Mesodermal cell (in vitro differentiated cells): ENCODE results near the gene CHP1. TPM values are rescaled to one million over a fixed set of nuclear protein-coding genes. Genes with fewer than 3 reads are reported as not detected.

Experiments
- H3K27ac ChIP-seq: 2 replicates; pipeline ENCODE4 v1.7.0; 2013; ENCODE audit warnings: mild to moderate bottlenecking, low read depth, low read length, moderate library complexity; ENCODE audit not compliant: severe bottlenecking
- H3K36me3 ChIP-seq: 2 replicates; pipeline ENCODE4 v1.7.1; 2013; ENCODE audit warnings: mild to moderate bottlenecking, low read length, moderate library complexity; ENCODE audit not compliant: control insufficient read depth, insufficient read depth
- H3K4me1 ChIP-seq: one replicate; pipeline ENCODE4 v1.7.1; 2013; ENCODE audit warnings: mild to moderate bottlenecking, low read length; ENCODE audit not compliant: insufficient read depth, control insufficient read depth, poor library complexity, severe bottlenecking
- H3K4me3 ChIP-seq: 2 replicates; pipeline ENCODE4 v1.7.0; 2013; ENCODE audit warnings: low read length, control low read depth, mild to moderate bottlenecking; ENCODE audit not compliant: insufficient read depth, poor library complexity, severe bottlenecking; ENCODE audit errors: extremely low read depth
- H3K9me3 ChIP-seq: 2 replicates; pipeline ENCODE4 v1.7.1; 2013; ENCODE audit warnings: mild to moderate bottlenecking, low read length, moderate library complexity; ENCODE audit not compliant: control insufficient read depth
- WGBS, 2 experiments: methylation state at CpG; one replicate each; pipeline ENCODE4 v1.1.5; 2013; ENCODE audit warnings: missing lambda C conversion rate in 2 of 2; ENCODE audit not compliant: insufficient coverage in 2 of 2; 5-methylcytosine and 5-hydroxymethylcytosine counted together
- polyA plus RNA-seq, 2 experiments: library from polyadenylated mRNA; stranded (reverse); fragments of 50-300 nt; gene quantifications; one replicate each; pipeline ENCODE4 v1.2.3, GENCODE V29; 2013

Gene CHP1
- 90.6 TPM for polyA plus RNA-seq (2013, experiment 1 of 2)
- polyA plus RNA-seq (2013, experiment 2 of 2), result 89.1 TPM

GRCh38 chr15:41230650-41231421 is at the start of gene CHP1, which contains the start of gene EXD1:
Gene CHP1, plus strand, starts transcription at chr15:41231268. Its CDS starts 115 bp downstream, at chr15:41231383.
Gene EXD1, minus strand, starts transcription at chr15:41230757. Its CDS starts 4,182 bp downstream, at chr15:41226575.
- 0 to 1% methylated on average over 63 to 67 of the region's 72 CpGs for WGBS, 2 experiments
- Histone ChIP-seq H3K36me3 (no peaks in the 10 kb centered on the region), H3K4me3 (peak within 1 kb of the TSS; percentile 88), H3K9me3 (no peaks in the 10 kb centered on the region), H3K27ac (peak within 1 kb of the TSS; percentile 91), H3K4me1 (peaks cover 13% of the 10 kb centered on the region)

DNA sequence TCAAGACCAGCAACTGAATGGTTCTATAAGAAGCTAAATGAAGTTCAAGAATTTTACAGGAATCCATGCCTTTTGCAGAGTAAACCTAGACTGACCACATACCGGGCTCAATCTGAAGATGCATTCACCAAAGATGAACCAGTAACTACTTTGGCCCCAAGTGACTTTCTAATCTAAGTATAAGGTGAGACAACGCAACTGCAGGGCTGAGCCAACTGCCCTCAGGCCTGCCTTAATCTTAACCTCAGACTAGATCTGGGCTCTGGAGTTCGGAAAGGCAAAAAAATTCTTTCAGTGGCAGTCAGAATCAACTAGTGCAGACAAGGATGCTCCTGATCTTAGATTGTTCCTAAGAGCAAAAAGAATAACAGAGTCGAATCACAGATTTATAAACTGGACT is 48.8 kb upstream of the CHP1 start:
- Histone ChIP-seq H3K9me3 (no peaks in the 10 kb centered on the region), H3K27ac (no peak overlapping the region), H3K4me1 (peaks cover 12% of the 10 kb centered on the region), H3K36me3 (no peaks in the 10 kb centered on the region), H3K4me3 (no peak overlapping the region)
- 71 to 78% methylated on average over 2 to 3 of the region's 4 CpGs for WGBS, 2 experiments

- Histone ChIP-seq H3K4me1 (peaks cover 12% of the 10 kb centered on the region), H3K9me3 (no peaks in the 10 kb centered on the region), H3K27ac (no peak overlapping the region), H3K36me3 (no peaks in the 10 kb centered on the region), H3K4me3 (no peak overlapping the region)
- WGBS, 2 experiments, result 77 to 94% methylated on average over 2 of the region's 2 CpGs
These were observed 47.5 kb upstream of the CHP1 start for GRCh38 chr15:41183581-41183980.

GRCh38 chr15:41194444-41194843 is 36.6 kb upstream of the CHP1 start:
- Histone ChIP-seq H3K4me1 (no peaks in the 10 kb centered on the region), H3K4me3 (no peak overlapping the region), H3K9me3 (no peaks in the 10 kb centered on the region), H3K36me3 (no peaks in the 10 kb centered on the region), H3K27ac (no peak overlapping the region)
- no CpG with 5 or more reads among the region's 1 CpG for WGBS, 2 experiments

DNA sequence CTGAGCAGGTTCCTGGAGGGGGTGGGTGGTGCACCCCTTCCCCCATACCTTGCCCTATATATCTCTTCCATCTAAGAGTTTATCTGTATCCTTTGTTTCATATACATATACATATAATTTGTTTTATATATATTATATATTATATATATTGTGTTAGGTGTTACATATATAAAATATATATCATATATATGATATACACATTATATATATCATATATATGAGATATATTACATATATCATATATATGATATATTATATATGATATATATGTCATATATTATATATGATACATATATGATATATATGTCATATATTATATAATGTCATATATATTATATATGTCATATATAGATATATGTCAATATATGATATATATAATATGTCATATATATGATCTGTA is 31.6 kb upstream of the CHP1 start:
- H3K4me3 ChIP-seq, result no peak overlapping the region
- H3K4me1 ChIP-seq, result no peaks in the 10 kb centered on the region
- H3K9me3 ChIP-seq, result no peaks in the 10 kb centered on the region
- no peak overlapping the region for H3K27ac ChIP-seq
- H3K36me3 ChIP-seq, result no peaks in the 10 kb centered on the region

- Histone ChIP-seq H3K4me1 (no peaks in the 10 kb centered on the region), H3K9me3 (no peaks in the 10 kb centered on the region), H3K4me3 (no peak overlapping the region), H3K27ac (no peak overlapping the region), H3K36me3 (no peaks in the 10 kb centered on the region)
- WGBS, 2 experiments, result 87 to 91% methylated on average over 6 to 7 of the region's 7 CpGs
These were observed 27.7 kb upstream of the CHP1 start for GRCh38 chr15:41203395-41203794.

DNA sequence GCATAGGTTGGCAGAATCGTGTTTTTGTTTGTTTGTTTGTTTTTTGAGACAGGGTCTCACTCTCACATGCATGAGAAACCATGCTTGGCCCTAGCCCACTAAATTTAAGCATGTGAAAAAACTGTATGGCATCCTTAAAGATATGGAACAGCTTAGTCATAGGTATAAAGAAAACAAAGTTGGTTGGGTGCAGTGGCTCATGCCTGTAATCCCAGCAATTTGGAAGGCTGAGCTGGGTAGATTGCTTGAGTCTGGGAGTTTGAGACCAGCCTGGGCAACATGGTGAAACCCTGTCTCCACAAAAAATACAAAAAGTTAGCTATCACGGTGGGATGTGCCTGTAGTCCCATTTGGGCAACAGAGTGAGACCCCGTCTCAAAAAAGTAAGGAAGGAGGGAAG is 25.8 kb upstream of the CHP1 start:
- no peaks in the 10 kb centered on the region for H3K36me3 ChIP-seq
- H3K4me3 ChIP-seq, result no peak overlapping the region
- WGBS, 2 experiments, result 83 to 90% methylated on average over 1 to 2 of the region's 3 CpGs
- H3K4me1 ChIP-seq, result no peaks in the 10 kb centered on the region
- no peak overlapping the region for H3K27ac ChIP-seq
- H3K9me3 ChIP-seq, result no peaks in the 10 kb centered on the region

- H3K36me3 ChIP-seq, result no peaks in the 10 kb centered on the region
- H3K9me3 ChIP-seq, result no peaks in the 10 kb centered on the region
- no peak overlapping the region for H3K4me3 ChIP-seq
- no peaks in the 10 kb centered on the region for H3K4me1 ChIP-seq
- 83% methylated on average over 2 of the region's 5 CpGs; no CpG with 5 or more reads in 1 of the 2 experiments for WGBS, 2 experiments
- H3K27ac ChIP-seq, result no peak overlapping the region
These were observed 23.2 kb upstream of the CHP1 start for GRCh38 chr15:41207687-41208448.

DNA sequence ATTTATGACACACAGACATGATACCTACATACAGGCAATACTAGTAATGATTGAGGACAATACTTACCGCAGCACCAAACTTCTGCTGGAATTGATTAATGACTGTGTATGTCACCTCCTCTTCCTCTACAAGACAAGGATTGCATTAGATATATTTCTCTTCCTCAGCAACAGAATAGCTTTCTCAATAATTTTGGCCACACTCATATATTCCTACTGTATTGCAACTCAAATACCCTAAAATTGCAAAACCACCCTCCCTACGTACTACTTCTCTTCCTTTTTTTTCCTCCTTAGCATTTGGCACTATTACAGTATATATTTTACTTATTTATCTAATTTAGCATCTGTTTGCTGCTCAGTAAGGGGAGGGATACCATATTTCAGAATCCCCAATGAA is 15.4 kb upstream of the CHP1 start:
- Histone ChIP-seq H3K4me3 (no peak overlapping the region), H3K4me1 (no peaks in the 10 kb centered on the region), H3K36me3 (no peaks in the 10 kb centered on the region), H3K27ac (no peak overlapping the region), H3K9me3 (no peaks in the 10 kb centered on the region)
- WGBS, 2 experiments, result 100% methylated on average over 1 of the region's 2 CpGs

DNA sequence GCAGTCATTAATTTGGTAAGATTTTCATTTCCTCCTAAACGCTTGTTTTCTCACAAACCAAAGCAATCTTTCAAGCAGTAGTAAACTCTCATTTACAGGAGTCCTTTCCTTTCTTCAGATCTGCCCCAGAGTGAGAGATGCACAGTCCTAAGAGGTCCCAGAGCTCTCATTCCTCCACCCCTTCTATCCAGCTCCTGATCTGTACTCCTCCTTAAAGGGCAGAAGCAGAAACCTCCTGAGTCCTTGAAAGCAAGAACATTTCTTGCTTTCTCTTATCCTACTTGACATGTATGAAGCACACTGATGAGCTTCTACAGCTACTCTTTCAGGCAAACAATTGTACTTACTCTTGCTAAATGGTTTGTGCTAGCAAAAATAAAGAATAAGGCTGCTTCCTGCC is 12.2 kb upstream of the CHP1 start:
- H3K9me3 ChIP-seq, result no peaks in the 10 kb centered on the region
- no peaks in the 10 kb centered on the region for H3K4me1 ChIP-seq
- 70 to 80% methylated on average over 1 of the region's 1 CpG for WGBS, 2 experiments
- H3K4me3 ChIP-seq, result no peak overlapping the region
- no peak overlapping the region for H3K27ac ChIP-seq
- no peaks in the 10 kb centered on the region for H3K36me3 ChIP-seq

DNA sequence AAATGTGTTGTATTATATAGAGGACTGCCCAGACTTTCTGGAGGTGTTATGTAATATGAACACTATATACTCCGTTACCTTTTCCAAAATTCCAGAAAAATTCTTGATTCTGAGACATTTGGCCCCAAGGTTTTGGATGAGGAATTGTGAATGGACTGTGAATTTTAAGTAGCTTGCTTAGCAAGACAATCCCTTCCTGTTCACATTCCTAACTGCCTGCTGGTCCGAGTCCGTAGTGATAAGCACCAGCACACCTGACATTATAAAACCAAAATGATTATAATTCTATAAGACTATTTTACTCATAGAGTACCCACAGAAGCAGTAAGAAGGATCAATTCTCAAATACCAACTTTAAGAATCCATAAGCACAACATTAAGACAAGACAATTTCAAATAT is 11.7 kb upstream of the CHP1 start:
- Histone ChIP-seq H3K27ac (no peak overlapping the region), H3K9me3 (no peaks in the 10 kb centered on the region), H3K4me3 (no peak overlapping the region), H3K36me3 (no peaks in the 10 kb centered on the region), H3K4me1 (no peaks in the 10 kb centered on the region)
- no CpG with 5 or more reads among the region's 3 CpGs for WGBS, 2 experiments
